ENCODE results near the gene AGFG1. TPM values are rescaled to one million over a fixed set of nuclear protein-coding genes. Genes with fewer than 3 reads are reported as not detected.

Gene AGFG1
- total RNA-seq, 1 experiment from 2014 or later = 109 TPM

- Histone ChIP-seq H2BK12ac (ENCODE audit: insufficient read length, low read depth, low read length) (no peak overlapping the region), H3K9me3 (ENCODE audit: control insufficient read depth, low read depth, low read length) (no peaks in the 10 kb centered on the region), H2BK20ac (ENCODE audit: low read depth, low read length, poor library complexity, severe bottlenecking) (no peak overlapping the region), H3K23me2 (ENCODE audit: insufficient read length, low read depth, low read length, poor library complexity, severe bottlenecking) (no peaks in the 10 kb centered on the region), H3K4ac (ENCODE audit: low read depth, low read length) (no peak overlapping the region), H3K14ac (ENCODE audit: insufficient read depth, low read length) (no peak overlapping the region), H2AFZ (ENCODE audit: low read length) (no peak overlapping the region), H2BK15ac (ENCODE audit: low read depth, low read length) (no peak overlapping the region), H3K18ac (ENCODE audit: insufficient read length, low read depth, low read length) (no peak overlapping the region), H3K56ac (ENCODE audit: insufficient read length, low read depth, low read length) (no peak overlapping the region), H3T11ph (ENCODE audit: low read length) (no peak overlapping the region), H3K9ac (ENCODE audit: extremely low read depth, insufficient read length, low read length) (no peak overlapping the region), H3K79me2 (ENCODE audit: insufficient read depth, low read length) (peaks cover 25% of the 10 kb centered on the region; the same call in 1 of the 2 replicates), H3K4me1 (ENCODE audit: insufficient read depth, low read length) (peaks cover 2% of the 10 kb centered on the region), H3K27ac (ENCODE audit: insufficient read length, low read depth, low read length) (no peak overlapping the region), H3K27me3 (ENCODE audit: insufficient read depth, low read length) (no peaks in the 10 kb centered on the region), H2AK5ac (ENCODE audit: insufficient read length, low read length) (no peak overlapping the region), H3K79me1 (ENCODE audit: insufficient read depth, low read depth, low read length, poor library complexity, severe bottlenecking) (peaks cover 8% of the 10 kb centered on the region), H4K91ac (ENCODE audit: insufficient read length, low read depth, low read length) (no peak overlapping the region), H4K5ac (ENCODE audit: insufficient read length, low read depth, low read length) (no peak overlapping the region), H2BK5ac (ENCODE audit: insufficient read length, low read length) (no peak overlapping the region), H2BK120ac (ENCODE audit: low read depth, low read length, poor library complexity, severe bottlenecking) (no peak overlapping the region), H4K8ac (replicated peaks; ENCODE audit: insufficient read length, low read depth, low read length) (no peak overlapping the region), H3K23ac (ENCODE audit: insufficient read length, low read depth, low read length) (no peak overlapping the region), H3K4me2 (ENCODE audit: insufficient read depth, insufficient read length, low read length) (no peak overlapping the region), H4K20me1 (ENCODE audit: control insufficient read depth, insufficient read depth, insufficient read length) (no peaks in the 10 kb centered on the region)
- Mint-ChIP-seq H3K4me1 (peaks cover 36 to 39% of the 10 kb centered on the region in 2 experiments), H3K4me3 (no peak overlapping the region), H3K27ac (no peak overlapping the region; a peak in 1 of 7 replicates), H3K27me3 (ENCODE audit: low read depth) (no peaks in the 10 kb centered on the region), H3K9me3 (no peaks in the 10 kb centered on the region), H3K36me3 (ENCODE audit: insufficient read depth in 1 of 3, low read depth in 3 of 3) (peaks cover 3 to 15% (median 13%) of the 10 kb centered on the region in 3 experiments; a peak in 6 of 7 replicates)
- no peak for TF ChIP-seq CTCF (conservative IDR thresholded peaks at IDR 0.05)
- DNase-seq = no peak
- WGBS (ENCODE audit: extremely low coverage, insufficient read length, low lambda C conversion rate) = no CpG with 5 or more reads among the region's 3 CpGs
Measured at GRCh38 chr2:227504700-227505099, 32.7 kb downstream of the AGFG1 start.

Data from H9 (cell line).